Uterus (tissue), 4 donors: ENCODE measurements around the gene VAMP8. TPM values are rescaled to one million over a fixed set of nuclear protein-coding genes. Genes with fewer than 3 reads are reported as not detected.

ENCODE experiments used
- DNase-seq, 2 donors: peaks; one replicate each; pipeline ENCODE4 v3.0.0-alpha.2; 2019 to 2020
- H3K27ac ChIP-seq, 2 donors: fragments of 200-600 bp; sonication (generic); 1 replicate in 1 of 2; 2 replicates in 1 of 2; pipeline ENCODE4 v1.5.1; 2016 to 2018
- H3K27me3 ChIP-seq, 2 donors: fragments of 200-600 bp; sonication (generic); one replicate each; pipeline ENCODE4 v1.5.1; 2018 to 2019; ENCODE audit warnings: control low read depth in 1 of 2
- H3K36me3 ChIP-seq, 2 donors: fragments of 200-600 bp; sonication (generic); one replicate each; pipeline ENCODE4 v1.5.1; 2019; ENCODE audit warnings: control low read depth in 1 of 2
- H3K4me1 ChIP-seq, 2 donors: fragments of 200-600 bp; sonication (generic); one replicate each; pipeline ENCODE4 v1.5.1; 2018 to 2019; ENCODE audit warnings: control low read depth in 1 of 2
- H3K4me3 ChIP-seq, 2 donors: fragments of 200-600 bp; sonication (generic); 1 replicate in 1 of 2; 2 replicates in 1 of 2; pipeline ENCODE4 v1.5.1; 2018 to 2019; ENCODE audit warnings: mild to moderate bottlenecking in 1 of 2
- H3K9me3 ChIP-seq, 2 donors: fragments of 200-600 bp; sonication (generic); one replicate each; pipeline ENCODE4 v1.5.1; 2019; ENCODE audit warnings: control low read depth in 1 of 2
- CTCF ChIP-seq, 4 experiments: fragments of 200-600 bp in 2 of 4; fragments of 450-650 bp in 2 of 4; sonication (generic) in 2 of 4; IDR thresholded peaks; one replicate each; pipeline ENCODE4 v1.5.1; 2016 to 2019; ENCODE audit warnings: antibody characterized with exemption in 4 of 4, mild to moderate bottlenecking in 2 of 4, moderate library complexity in 1 of 4
- POLR2A ChIP-seq, 2 donors: fragments of 450-650 bp; IDR thresholded peaks; one replicate each; pipeline ENCODE4 v1.6.1; 2016; ENCODE audit warnings: antibody characterized with exemption in 2 of 2, mild to moderate bottlenecking in 1 of 2, moderate library complexity in 1 of 2
- intact Hi-C: fragments of 100-400 bp; cut with DNase I; formaldehyde crosslinking; loops from one replicate; pipeline ENCODE4 v1.15.1; 2023; ENCODE audit warnings: low total_unique reads
- total RNA-seq, 4 donors: library from RNA; depleted of rRNA in 3 of 4; stranded (reverse); fragments of >200 nt in 3 of 4; gene quantifications; one replicate each; pipeline versions ENCODE4 v1.1.0 to v1.2.4, GENCODE V29; 2014 to 2023
- donor health status: DM: yes; HTN: yes; CAD: no.

The VAMP8 gene
- total RNA-seq, 4 donors from 2014 or later, result 1.3 to 12.3 (median 5.2) TPM; not detected in 1

GRCh38 chr2:85584857-85585780, 7.7 kb downstream of the VAMP8 start:
- intact Hi-C loops, result no loop called here
- TF ChIP-seq CTCF (IDR thresholded peaks at IDR 0.05) (no peak), POLR2A (IDR thresholded peaks at IDR 0.05) (peak in 1 of 2 donors; percentile 13)
- Histone ChIP-seq H3K27ac (peak overlapping the region; percentile 90 to 92), H3K4me3 (peak overlapping the region; percentile 59 to 63), H3K4me1 (no peaks in the 10 kb centered on the region), H3K36me3 (no peaks in the 10 kb centered on the region), H3K27me3 (no peaks in the 10 kb centered on the region), H3K9me3 (no peaks in the 10 kb centered on the region)
- DNase-seq, result peak; percentile 42 to 69

- peak overlapping the region; percentile 90 to 92 for H3K27ac ChIP-seq
- no peaks in the 10 kb centered on the region for H3K27me3 ChIP-seq
- H3K4me1 ChIP-seq, result peaks cover 0 to under 1% of the 10 kb centered on the region in 2 donors
- no peaks in the 10 kb centered on the region for H3K36me3 ChIP-seq
- no peak for DNase-seq
- intact Hi-C loops, result no loop called here
- no peak for TF ChIP-seq POLR2A (IDR thresholded peaks at IDR 0.05)
- no peak for TF ChIP-seq CTCF (IDR thresholded peaks at IDR 0.05)
- no peak overlapping the region for H3K4me3 ChIP-seq
- no peaks in the 10 kb centered on the region for H3K9me3 ChIP-seq
Observed at GRCh38 chr2:85585781-85586105, 8.4 kb downstream of the VAMP8 start.

- no peak for DNase-seq
- intact Hi-C loops, result no loop called here
- peak overlapping the region; percentile 74 to 79 for H3K27ac ChIP-seq
- no peaks in the 10 kb centered on the region for H3K27me3 ChIP-seq
- no peaks in the 10 kb centered on the region for H3K36me3 ChIP-seq
- H3K4me1 ChIP-seq, result peaks cover 0 to 12% of the 10 kb centered on the region in 2 donors
- no peaks in the 10 kb centered on the region for H3K9me3 ChIP-seq
- no peak for TF ChIP-seq CTCF (IDR thresholded peaks at IDR 0.05)
- no peak for TF ChIP-seq POLR2A (IDR thresholded peaks at IDR 0.05)
- H3K4me3 ChIP-seq, result no peak overlapping the region
Observed at GRCh38 chr2:85588236-85588635, 10.8 kb downstream of the VAMP8 start.

- no peaks in the 10 kb centered on the region for H3K27me3 ChIP-seq
- H3K27ac ChIP-seq, result peak overlapping the region; percentile 74 to 79
- H3K4me3 ChIP-seq, result no peak overlapping the region
- H3K9me3 ChIP-seq, result no peaks in the 10 kb centered on the region
- no peaks in the 10 kb centered on the region for H3K36me3 ChIP-seq
- intact Hi-C loops, result no loop called here
- peaks cover 0 to 12% of the 10 kb centered on the region in 2 donors for H3K4me1 ChIP-seq
- DNase-seq, result no peak
- no peak for TF ChIP-seq CTCF (IDR thresholded peaks at IDR 0.05)
- no peak for TF ChIP-seq POLR2A (IDR thresholded peaks at IDR 0.05)
Observed at GRCh38 chr2:85588645-85589044, 11.3 kb downstream of the VAMP8 start.

GRCh38 chr2:85589181-85589580, 11.8 kb downstream of the VAMP8 start:
- Histone ChIP-seq H3K9me3 (no peaks in the 10 kb centered on the region), H3K4me1 (peaks cover 0 to 12% of the 10 kb centered on the region in 2 donors), H3K27me3 (no peaks in the 10 kb centered on the region), H3K4me3 (no peak overlapping the region), H3K27ac (peak overlapping the region; percentile 74 to 79), H3K36me3 (no peaks in the 10 kb centered on the region)
- intact Hi-C loops, result no loop called here
- peak in 1 of 2 donors; percentile 70 for DNase-seq
- TF ChIP-seq POLR2A (IDR thresholded peaks at IDR 0.05) (no peak), CTCF (IDR thresholded peaks at IDR 0.05) (no peak)
